ENCODE results near the gene MIA2.

DNA sequence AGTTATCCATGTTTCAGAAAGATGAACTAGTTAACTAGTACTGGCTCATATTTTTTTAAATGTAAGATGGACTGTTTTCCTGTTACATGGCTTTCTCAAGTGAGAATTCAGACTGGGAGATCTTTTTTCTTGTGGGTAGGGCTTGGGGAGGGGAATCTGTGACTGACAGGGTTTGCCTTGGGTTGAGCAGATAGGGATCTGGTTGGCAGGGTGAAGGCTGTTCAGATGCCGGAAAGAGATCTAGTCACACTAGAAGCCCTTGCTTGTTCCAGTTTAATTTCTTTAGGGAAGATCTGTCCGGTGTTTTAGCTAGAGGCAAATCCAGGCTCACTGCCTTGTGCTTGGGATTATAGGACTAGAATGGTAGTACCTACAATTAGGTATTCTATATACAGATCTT is 135.3 kb downstream of the MIA2 start:
- TF ChIP-seq CTCF (IDR thresholded peaks at IDR 0.05 in 4 of 5, conservative IDR thresholded peaks at IDR 0.05 in 1 of 5) (no peak), POLR2A (IDR thresholded peaks at IDR 0.05) (no peak)

Data from gastrocnemius medialis (tissue), 4 donors.